Stomach (tissue), 4 donors: ENCODE data around the gene PHACTR3.

Source experiments
- POLR2A ChIP-seq, 4 donors: fragments of 450-650 bp; IDR thresholded peaks; one replicate each; pipeline ENCODE4 v1.6.1; 2016; ENCODE audit warnings: antibody characterized with exemption in 4 of 4, control low read depth in 2 of 4, mild to moderate bottlenecking in 1 of 4, moderate library complexity in 1 of 4
- POLR2AphosphoS5 ChIP-seq, 3 donors: sonication (generic); formaldehyde crosslinking; IDR thresholded peaks; one replicate each; pipeline ENCODE4 v1.6.1; 2016; ENCODE audit warnings: antibody characterized with exemption in 3 of 3

DNA sequence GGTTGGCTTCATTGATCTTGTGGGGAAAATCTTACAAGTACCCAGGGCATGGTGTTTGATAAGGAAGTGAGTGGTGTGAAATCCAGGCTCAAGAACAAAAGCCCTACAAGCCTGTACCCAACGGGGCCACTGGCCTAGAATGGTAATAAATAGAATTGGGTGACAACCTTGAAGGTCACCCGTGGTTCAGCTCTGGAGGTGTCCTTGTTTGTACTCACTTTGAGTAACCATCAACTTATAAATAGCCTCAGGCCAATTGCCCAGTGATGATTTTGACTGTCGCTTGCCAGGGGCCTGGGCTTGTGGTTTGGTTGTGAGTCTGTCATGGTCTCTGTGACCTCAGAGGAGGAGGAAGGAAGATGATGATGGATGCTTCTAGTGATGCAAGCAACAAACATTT lies 87.8 kb downstream of the PHACTR3 start:
- TF ChIP-seq POLR2A (IDR thresholded peaks at IDR 0.05) (no peak), POLR2AphosphoS5 (IDR thresholded peaks at IDR 0.05) (no peak)
